IPS-20b (cell line): ENCODE measurements around the gene FAM3A.
"Not testable (repeated sequence)": the region's sequence is repeated elsewhere in the genome, so short reads cannot be mapped to it uniquely, and the experiment has no call there.

Source experiments
- H3K27ac ChIP-seq: one replicate; pipeline ENCODE4 v1.5.1; 2013; ENCODE audit warnings: low read length
- H3K27me3 ChIP-seq: 2 replicates; pipeline ENCODE4 v1.6.1; 2013; ENCODE audit warnings: mild to moderate bottlenecking, low read length, inconsistent platforms; ENCODE audit not compliant: insufficient read depth
- H3K36me3 ChIP-seq: 2 replicates; pipeline ENCODE4 v1.6.1; 2013; ENCODE audit warnings: low read depth, mild to moderate bottlenecking, inconsistent platforms, low read length, moderate library complexity; ENCODE audit not compliant: insufficient read depth
- H3K4me1 ChIP-seq: 2 replicates; pipeline ENCODE4 v1.6.1; 2013; ENCODE audit warnings: mild to moderate bottlenecking, control low read depth, inconsistent platforms, low read length, moderate library complexity; ENCODE audit not compliant: insufficient read depth
- H3K4me3 ChIP-seq: 2 replicates; pipeline ENCODE4 v1.5.1; 2013; ENCODE audit warnings: mild to moderate bottlenecking, low read length, inconsistent platforms
- H3K9ac ChIP-seq: 2 replicates; pipeline ENCODE4 v1.6.1; 2013; ENCODE audit warnings: low read depth, mild to moderate bottlenecking, inconsistent platforms, low read length, moderate library complexity
- H3K9me3 ChIP-seq: 2 replicates; pipeline ENCODE4 v1.6.1; 2013; ENCODE audit warnings: mild to moderate bottlenecking, low read depth, low read length, inconsistent platforms; ENCODE audit not compliant: insufficient read depth

Gene FAM3A, protein sequence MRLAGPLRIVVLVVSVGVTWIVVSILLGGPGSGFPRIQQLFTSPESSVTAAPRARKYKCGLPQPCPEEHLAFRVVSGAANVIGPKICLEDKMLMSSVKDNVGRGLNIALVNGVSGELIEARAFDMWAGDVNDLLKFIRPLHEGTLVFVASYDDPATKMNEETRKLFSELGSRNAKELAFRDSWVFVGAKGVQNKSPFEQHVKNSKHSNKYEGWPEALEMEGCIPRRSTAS

DNA sequence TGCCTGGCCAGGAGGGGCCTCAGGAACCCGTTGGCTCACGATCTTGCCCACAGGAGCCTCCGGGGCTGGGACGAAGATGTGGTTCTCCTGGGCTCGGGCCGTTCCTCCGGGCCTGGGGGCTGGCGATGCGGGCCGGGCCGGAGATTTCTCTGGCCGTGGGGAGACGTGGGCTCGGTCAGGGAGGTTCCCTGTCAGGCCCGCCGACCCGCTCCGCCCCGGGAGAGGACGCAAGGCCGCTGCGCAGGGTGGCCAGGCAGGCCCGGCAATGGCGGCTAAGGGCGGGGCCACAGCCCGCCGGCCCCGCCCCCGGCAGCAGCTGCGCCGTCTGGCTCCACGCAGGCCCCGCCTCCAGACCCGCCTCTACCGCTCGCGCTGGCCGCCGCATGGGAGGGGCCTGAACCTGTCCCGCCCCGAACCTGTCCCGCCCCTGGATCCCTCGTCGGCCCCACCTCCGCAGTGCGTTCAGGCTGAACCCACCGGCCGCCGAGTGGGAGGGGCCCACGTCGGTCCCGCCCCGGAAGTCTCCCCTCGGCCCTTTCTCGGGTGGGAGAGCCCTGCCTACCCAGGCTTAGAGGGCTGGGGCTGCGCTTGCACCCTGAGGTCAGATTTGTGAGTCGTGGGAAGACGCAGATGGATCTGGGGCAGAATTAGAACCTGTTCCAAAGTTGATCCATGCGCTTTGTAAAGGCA is at the start of gene FAM3A:
Gene FAM3A (minus strand): TSS at position 267 of the 690 bp plus-strand sequence. CDS start 460 bp downstream, outside the sequence.
- peak within 1 kb of the TSS; percentile 16 for H3K27ac ChIP-seq
- no peaks in the 10 kb centered on the region for H3K36me3 ChIP-seq
- H3K9ac ChIP-seq = peak within 1 kb of the TSS; percentile 65; the same call in 1 of the 2 replicates
- H3K27me3 ChIP-seq = no peaks in the 10 kb centered on the region
- peaks cover 4% of the 10 kb centered on the region; the same call in 1 of the 2 replicates for H3K4me1 ChIP-seq
- H3K9me3 ChIP-seq = no peaks in the 10 kb centered on the region
- H3K4me3 ChIP-seq = peak within 1 kb of the TSS; percentile 68

- not testable (repeated sequence) for H3K9ac ChIP-seq, H3K4me1 ChIP-seq, H3K9me3 ChIP-seq, H3K36me3 ChIP-seq, H3K27me3 ChIP-seq, H3K27ac ChIP-seq, H3K4me3 ChIP-seq
These were observed 46.3 kb upstream of the FAM3A start for GRCh38 chrX:154562295-154562694.

- not testable (repeated sequence) for H3K27me3 ChIP-seq, H3K9me3 ChIP-seq, H3K9ac ChIP-seq, H3K4me1 ChIP-seq, H3K4me3 ChIP-seq, H3K27ac ChIP-seq, H3K36me3 ChIP-seq
These were observed 44.3 kb upstream of the FAM3A start for GRCh38 chrX:154560326-154560725.

GRCh38 chrX:154558896-154559295 is 42.9 kb upstream of the FAM3A start:
- H3K36me3 ChIP-seq, H3K4me1 ChIP-seq, H3K27ac ChIP-seq, H3K27me3 ChIP-seq, H3K4me3 ChIP-seq, H3K9me3 ChIP-seq, H3K9ac ChIP-seq: not testable (repeated sequence)

DNA sequence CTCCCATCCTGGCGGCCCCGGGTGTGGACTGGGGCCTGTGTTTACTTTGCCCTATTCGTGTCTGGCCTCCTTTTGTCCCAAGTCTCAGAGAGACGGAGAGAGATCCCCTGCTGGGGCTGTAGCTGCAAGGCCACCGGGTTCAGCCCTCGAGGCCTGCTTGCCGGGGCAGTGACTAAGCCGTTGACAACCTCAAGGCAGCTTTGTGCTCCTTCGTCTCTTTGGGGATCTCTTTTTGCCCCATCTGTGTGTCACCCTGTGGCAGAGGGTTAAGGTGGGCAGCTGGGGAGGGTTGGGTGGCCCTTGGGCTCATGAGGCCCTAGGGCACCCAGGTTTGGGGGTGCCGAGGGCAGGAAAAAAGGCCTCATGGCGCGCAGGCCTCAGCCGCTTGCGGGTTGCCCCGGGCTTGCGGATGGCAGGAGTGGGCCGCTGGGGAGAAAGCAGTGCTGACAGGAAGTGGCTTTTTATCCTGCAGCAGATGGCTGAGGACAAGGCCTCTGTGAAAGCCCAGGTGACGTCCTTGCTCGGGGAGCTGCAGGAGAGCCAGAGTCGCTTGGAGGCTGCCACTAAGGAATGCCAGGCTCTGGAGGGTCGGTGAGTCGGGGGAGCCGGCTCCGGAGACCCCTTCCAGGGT is 42.1 kb upstream of the FAM3A start:
- H3K36me3 ChIP-seq, H3K9ac ChIP-seq, H3K27ac ChIP-seq, H3K9me3 ChIP-seq, H3K27me3 ChIP-seq, H3K4me3 ChIP-seq, H3K4me1 ChIP-seq: not testable (repeated sequence)

GRCh38 chrX:154552112-154552806 is 36.2 kb upstream of the FAM3A start:
- H3K27me3 ChIP-seq, H3K4me3 ChIP-seq, H3K36me3 ChIP-seq, H3K9ac ChIP-seq, H3K27ac ChIP-seq, H3K4me1 ChIP-seq, H3K9me3 ChIP-seq: not testable (repeated sequence)

DNA sequence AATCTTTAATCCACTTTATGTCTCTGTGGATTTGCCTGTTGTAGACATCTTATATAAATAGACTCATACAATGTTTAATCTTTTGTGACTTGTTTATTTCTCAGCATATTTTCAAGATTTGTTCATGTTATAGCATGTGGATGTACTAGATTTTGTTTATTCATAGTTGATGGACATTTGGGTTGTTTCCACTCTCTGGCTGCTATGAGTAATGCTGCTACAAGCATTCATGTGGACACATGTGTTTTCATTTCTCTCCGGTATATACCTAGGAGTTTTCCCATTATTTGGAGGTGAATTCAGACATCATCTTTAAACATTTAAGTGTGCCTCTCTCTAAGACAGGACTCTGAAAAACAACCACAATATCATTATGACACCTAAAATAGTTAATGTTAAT is 33.7 kb upstream of the FAM3A start:
- Histone ChIP-seq H3K27ac (no peak overlapping the region), H3K36me3 (peaks cover 10% of the 10 kb centered on the region; the same call in 1 of the 2 replicates), H3K9me3 (no peaks in the 10 kb centered on the region), H3K27me3 (no peaks in the 10 kb centered on the region), H3K9ac (no peak overlapping the region), H3K4me3 (no peak overlapping the region), H3K4me1 (no peaks in the 10 kb centered on the region)

- peaks cover 15% of the 10 kb centered on the region; the same call in 1 of the 2 replicates for H3K36me3 ChIP-seq
- H3K4me3 ChIP-seq = peak overlapping the region; percentile 96
- H3K9ac ChIP-seq = peak overlapping the region; percentile 91
- no peaks in the 10 kb centered on the region for H3K4me1 ChIP-seq
- no peaks in the 10 kb centered on the region for H3K27me3 ChIP-seq
- H3K9me3 ChIP-seq = no peaks in the 10 kb centered on the region
- no peak overlapping the region for H3K27ac ChIP-seq
These were observed 31.9 kb upstream of the FAM3A start for GRCh38 chrX:154548028-154548316.

GRCh38 chrX:154547245-154548027 is 31.4 kb upstream of the FAM3A start, which contains the start of gene IKBKG:
TSS of gene IKBKG (plus strand) at chrX:154547620. CDS start at chrX:154552003, 4,383 bp downstream.
- H3K36me3 ChIP-seq = peaks cover 20% of the 10 kb centered on the region; the same call in 1 of the 2 replicates
- H3K27me3 ChIP-seq = no peaks in the 10 kb centered on the region
- H3K4me1 ChIP-seq = no peaks in the 10 kb centered on the region

GRCh38 chrX:154546354-154547244 is 30.6 kb upstream of the FAM3A start, which contains the start of gene G6PD:
TSS of gene G6PD (minus strand) at chrX:154546846. CDS start at chrX:154546155, 691 bp downstream.
- Histone ChIP-seq H3K4me3 (peak within 1 kb of the TSS; percentile 96), H3K9ac (peak within 1 kb of the TSS; percentile 91; the same call in 1 of the 2 replicates), H3K27me3 (no peaks in the 10 kb centered on the region), H3K27ac (no peak within 1 kb of the TSS), H3K9me3 (no peaks in the 10 kb centered on the region), H3K36me3 (peaks cover 24% of the 10 kb centered on the region; the same call in 1 of the 2 replicates), H3K4me1 (no peaks in the 10 kb centered on the region)

More at GRCh38 chrX:154547245-154548027, 31.4 kb upstream of the FAM3A start, which contains the start of gene IKBKG:
- peak within 1 kb of the TSS; percentile 96 for H3K4me3 ChIP-seq
- H3K9ac ChIP-seq = peak within 1 kb of the TSS; percentile 91
- H3K27ac ChIP-seq = no peak within 1 kb of the TSS
- H3K9me3 ChIP-seq = no peaks in the 10 kb centered on the region
